ENCODE data around the gene PLEKHG1.

PLEKHG1 gene

DNA sequence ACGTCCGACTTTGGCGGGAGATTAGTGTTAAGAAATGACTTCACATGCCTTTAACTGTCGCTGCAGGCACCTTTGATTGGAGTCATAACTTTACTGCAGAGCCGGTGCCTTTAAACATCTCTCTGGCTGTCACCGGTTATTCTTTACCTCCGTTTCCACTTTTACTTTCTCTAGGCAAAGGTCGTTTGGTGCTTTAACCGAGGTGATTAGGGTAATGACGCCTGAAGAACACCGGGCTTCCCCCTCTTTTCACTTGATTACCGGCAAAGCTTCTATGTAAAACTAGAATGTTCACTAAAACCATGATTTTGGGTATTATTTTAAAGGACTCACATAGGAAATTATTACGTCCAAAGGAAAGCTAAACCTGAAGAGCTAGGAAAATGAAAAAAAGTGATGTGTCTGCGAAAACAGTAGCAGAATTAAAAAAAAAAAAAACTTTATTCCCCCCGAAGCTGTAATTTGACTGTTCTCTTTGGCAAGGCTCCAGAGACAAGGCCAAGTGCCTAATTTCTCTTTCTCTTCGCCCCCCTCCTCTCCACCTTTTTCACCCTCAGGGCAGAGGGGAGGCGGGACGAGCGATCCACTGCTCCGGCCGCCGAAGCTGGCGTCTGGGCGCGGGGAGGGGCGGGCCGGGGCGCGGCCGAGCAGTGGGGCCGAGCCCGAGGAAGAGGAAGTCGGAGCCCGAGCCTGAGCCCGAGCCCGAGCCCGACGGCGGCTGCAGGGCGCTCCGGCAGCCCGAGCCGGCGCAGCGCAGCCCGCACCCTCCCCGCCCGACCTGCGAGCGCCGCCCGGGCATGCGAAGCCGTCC lies at the start of gene PLEKHG1:
Gene PLEKHG1, plus strand, starts transcription at position 687 of the 811 bp plus-strand sequence. CDS start 133,797 bp downstream, outside the sequence.
- DNase-seq, result peak in 4 of 6 experiments; percentile 19 to 52 (median 36)

DNA sequence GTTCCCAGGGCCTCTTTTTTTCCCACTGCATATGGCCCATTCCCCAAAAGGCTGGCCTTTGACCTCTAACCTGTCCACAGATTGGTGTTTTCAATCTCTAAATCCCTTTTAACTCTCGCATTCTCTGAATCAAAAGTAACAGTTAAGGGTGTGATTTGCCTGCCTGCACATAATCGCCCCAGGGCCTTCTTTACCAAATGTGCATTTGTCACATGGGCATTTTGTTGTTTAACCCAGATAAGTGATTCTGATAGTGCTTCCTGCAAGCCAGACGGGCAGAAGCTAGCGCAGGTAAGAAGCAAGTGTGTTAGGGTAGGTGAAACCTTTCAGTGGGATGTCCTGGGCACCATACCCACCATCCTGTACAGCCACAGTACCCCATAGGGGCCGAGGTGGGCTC lies 49.4 kb upstream of the PLEKHG1 start:
- peak in 1 of 6 experiments; percentile 0 for DNase-seq

GRCh38 chr6:150557043-150557599 lies 42.6 kb upstream of the PLEKHG1 start:
- no peak for DNase-seq

GRCh38 chr6:150560004-150560883 lies 39.4 kb upstream of the PLEKHG1 start:
- DNase-seq, result no peak

GRCh38 chr6:150560884-150561219 lies 38.8 kb upstream of the PLEKHG1 start:
- no peak for DNase-seq

- no peak for DNase-seq
These were observed 33.7 kb upstream of the PLEKHG1 start for GRCh38 chr6:150565945-150566344.

- no peak for DNase-seq
These were observed 33.2 kb upstream of the PLEKHG1 start for GRCh38 chr6:150566486-150566885.

- no peak for DNase-seq
These were observed 32.3 kb upstream of the PLEKHG1 start for GRCh38 chr6:150567380-150567779.

GRCh38 chr6:150567823-150568383 lies 31.8 kb upstream of the PLEKHG1 start:
- DNase-seq, result no peak

DNA sequence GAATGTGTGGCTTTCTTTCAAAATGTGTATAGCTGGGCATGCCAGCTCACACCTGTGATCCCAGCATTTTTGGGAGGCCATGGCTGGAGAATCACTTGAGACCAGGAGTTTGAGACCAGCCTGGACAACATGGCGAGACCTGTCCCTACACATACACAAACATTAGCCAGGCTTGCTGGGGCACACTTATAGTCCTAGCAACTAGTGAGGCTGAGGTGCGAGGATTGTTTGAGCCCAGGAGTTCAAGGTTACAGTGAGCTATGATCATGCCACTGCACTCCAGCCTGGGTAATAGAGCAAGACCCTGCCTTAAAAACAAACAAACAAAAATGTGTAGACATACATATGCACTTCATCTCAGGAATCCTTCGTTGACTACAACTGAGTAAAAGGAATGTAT lies 31.1 kb upstream of the PLEKHG1 start:
- no peak for DNase-seq

GRCh38 chr6:150569161-150569560 lies 30.5 kb upstream of the PLEKHG1 start:
- no peak for DNase-seq

DNA sequence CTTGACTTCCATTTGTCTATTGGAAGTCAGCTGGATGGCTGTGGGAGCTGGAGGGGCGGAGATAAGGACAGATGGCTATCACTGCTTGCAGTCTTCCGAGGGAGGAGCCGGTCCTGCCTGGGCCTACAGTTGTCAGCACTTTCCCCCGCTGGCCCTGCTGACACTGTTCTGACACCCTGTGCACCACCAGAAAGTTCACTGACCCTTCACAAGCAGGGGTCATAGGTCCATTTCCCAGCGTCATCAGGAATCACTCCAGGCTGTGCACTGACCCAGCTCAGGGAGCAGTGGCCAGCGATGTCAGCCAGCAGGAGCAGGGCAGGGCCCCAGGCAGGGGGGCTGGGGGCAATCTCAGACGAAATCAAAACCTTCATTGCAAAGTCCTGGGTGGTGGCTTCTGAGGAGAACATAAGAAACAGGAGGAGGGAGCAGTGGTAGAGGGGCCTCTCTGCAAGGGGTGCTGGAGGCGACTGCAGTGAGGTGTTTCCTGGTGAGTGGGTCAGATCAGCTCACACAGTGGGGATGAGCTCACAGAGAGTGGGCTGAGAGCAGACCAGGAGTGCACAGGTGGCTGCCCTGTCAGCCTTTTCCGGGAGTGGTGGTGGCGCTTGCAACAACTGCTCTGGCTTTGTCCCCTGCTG lies 26.5 kb upstream of the PLEKHG1 start:
- DNase-seq, result no peak

- DNase-seq, result no peak
These were observed 23.8 kb upstream of the PLEKHG1 start for GRCh38 chr6:150575836-150576235.

DNA sequence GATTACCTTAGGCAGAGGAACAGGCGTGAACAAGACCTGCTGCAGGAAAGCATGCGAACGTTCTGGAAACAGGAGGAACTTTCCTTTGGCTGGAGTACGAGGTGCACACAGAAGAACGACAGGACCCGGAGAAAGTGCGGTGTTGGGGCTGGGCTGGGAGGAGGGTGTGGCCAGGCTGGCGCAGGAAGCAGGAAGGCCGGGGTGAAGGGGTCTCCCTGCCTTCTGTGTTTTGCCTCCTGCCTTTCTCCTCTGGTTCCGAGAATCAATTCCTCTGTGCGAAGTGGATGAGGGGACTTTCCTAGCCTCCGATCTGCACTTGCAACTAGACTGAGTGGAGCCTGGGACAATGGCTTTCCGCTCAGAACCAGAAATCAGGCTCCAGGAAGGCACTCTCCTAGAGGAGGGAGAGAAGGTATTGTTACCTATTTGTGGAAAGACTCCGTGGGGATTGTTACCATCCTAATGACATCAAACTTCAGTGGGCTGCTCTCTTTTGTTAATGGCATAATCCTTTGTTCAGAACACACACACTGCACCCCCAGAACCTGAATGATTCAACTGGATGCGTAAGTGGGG lies 22.9 kb upstream of the PLEKHG1 start:
- no peak for DNase-seq

DNA sequence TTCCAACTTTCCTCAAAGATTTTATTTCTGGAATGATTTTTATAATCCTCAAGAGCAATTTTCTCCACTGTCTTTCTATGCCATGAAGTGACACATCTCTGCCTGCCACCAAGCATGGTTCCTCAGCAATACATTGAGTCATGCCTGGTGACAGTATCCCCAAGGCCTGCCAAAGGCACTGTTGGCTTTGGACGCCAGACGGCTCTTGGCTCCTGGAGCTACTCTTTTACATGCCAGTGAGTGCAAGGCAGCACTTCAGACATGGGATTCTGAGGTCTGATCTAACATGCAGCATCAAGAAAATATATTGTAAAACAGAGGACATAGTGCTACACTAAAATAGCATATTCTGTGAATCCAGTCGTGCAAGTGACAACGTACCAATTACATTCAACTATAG lies 20.1 kb upstream of the PLEKHG1 start:
- no peak for DNase-seq

GRCh38 chr6:150580489-150580888 lies 19.2 kb upstream of the PLEKHG1 start:
- DNase-seq, result no peak

- no peak for DNase-seq
These were observed 15.6 kb upstream of the PLEKHG1 start for GRCh38 chr6:150584065-150584464.

- DNase-seq, result no peak
These were observed 15.1 kb upstream of the PLEKHG1 start for GRCh38 chr6:150584596-150584995.

GRCh38 chr6:150586850-150587359 lies 12.8 kb upstream of the PLEKHG1 start:
- no peak for DNase-seq

DNA sequence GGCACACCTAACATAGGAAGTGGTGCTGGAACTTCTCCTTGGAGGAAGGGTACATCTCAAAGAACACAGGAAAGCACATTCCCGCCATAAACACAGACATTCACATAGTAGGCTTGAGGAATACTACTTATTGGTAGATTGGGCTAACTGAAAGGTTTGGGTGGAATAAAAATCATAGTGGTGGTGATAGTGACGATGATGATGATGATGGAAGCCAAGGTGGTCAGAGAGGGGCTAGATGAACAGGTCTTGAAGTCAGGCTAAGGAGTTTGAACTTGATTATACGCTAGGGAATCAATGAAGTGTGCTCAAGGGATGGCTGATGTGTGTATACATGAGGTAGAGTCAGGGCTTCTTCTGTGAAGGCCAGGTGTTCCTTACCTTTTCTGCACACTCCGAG lies 12.0 kb upstream of the PLEKHG1 start:
- no peak for DNase-seq

DNA sequence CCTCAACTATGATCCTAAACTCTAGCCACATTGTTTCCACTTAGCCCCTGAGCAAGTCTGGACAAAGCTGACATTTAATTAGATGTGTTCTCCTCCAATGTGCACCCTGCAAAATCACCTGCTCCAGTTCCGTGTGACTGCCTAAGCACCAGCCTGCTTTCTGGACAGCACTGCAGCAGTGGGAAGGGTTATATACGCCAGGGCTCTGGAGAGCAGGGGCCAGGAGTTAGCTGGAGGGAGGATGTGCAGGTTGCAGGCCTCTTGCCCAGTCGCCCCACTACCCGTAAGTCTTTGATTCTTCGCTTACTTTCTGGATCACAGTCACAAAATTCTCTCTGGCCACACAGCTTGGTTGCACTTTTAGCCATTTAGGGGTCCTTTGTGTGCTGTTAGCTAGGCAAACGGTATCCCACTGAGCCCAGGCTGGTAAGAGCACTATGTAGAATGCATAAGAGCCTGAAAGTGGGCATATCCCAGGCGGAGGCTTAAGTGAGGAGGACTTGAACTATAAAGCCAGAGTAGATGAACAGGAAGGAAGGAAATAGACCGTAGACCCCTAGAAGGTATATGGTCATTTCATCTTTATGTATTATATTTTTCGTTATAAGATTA lies 10.7 kb upstream of the PLEKHG1 start:
- no peak for DNase-seq

- DNase-seq, result no peak
These were observed 9.8 kb upstream of the PLEKHG1 start for GRCh38 chr6:150589852-150590251.
